Inflammatory macrophage (primary cell): ENCODE results near the gene TNXB.
A peak's percentile ranks its signal among the peaks of the same experiment; 100 is the strongest.
"Not testable (repeated sequence)": the region's sequence is repeated elsewhere in the genome, so short reads cannot be mapped to it uniquely, and the experiment has no call there.

Experiments
- DNase-seq, 2 donors: peaks; one replicate each; pipeline ENCODE4 v3.0.0-alpha.2; 2020 to 2022

TNXB gene

DNA sequence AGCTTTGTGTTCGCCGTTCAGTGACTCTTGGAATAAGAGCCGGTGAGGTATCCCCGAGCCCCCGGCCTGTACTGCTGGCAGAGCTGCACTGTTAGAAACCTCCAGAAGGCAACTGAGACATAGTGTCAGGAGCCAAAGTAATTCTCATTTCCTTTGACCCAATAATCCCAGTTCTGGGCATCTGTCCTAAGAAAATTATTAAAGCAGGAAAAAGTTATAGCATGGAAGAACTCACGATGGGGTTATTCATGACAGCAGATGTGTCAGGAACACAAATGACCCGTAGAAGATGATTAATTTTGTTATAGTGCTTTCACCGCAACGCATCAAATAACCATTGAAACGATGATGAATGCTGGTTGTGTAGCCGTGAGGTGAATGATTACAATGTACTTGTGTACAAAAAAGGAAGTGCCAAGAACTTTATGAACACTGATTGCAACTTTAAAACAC is 50.6 kb downstream of the TNXB start:
- no peak for DNase-seq

DNA sequence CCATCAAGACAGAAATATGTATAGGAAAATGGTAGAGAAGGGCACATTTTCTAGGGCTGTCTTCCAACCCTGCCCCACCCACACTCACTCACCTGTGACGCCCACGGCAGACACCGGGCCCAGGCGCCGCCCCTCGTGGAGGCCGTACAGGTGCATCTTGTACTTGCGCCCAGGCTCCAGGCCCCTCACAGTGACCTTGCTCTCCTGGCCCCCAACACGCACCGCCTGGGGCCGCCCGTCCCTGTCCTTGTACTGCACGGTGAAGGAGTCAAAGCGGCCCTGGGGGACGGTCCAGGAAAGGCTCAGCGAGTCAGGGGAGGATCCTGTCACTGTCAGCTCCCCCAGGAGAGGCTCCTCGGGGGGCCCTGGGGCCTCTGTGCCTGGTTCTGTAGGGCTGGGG is 51.2 kb downstream of the TNXB start:
- no peak for DNase-seq

DNA sequence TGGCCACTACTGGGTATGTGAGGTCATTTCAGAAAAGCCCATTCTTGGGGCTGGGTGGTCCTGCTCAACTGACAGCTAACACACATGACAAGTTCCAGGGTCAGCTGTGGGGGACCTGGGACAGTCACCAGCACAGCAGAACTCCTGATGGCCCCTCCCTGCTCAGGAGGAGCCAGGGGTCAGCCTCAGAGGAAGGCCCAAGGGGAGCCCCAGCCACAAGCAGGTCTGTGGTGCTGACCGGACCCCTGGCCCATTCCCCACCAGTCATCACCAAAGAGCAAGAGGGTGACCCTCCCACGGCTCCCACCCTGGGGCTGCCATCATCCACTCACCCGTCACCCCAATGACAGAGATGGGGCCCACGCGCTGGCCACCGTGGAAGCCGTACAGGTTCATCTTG is 52.9 kb downstream of the TNXB start:
- no peak for DNase-seq

DNA sequence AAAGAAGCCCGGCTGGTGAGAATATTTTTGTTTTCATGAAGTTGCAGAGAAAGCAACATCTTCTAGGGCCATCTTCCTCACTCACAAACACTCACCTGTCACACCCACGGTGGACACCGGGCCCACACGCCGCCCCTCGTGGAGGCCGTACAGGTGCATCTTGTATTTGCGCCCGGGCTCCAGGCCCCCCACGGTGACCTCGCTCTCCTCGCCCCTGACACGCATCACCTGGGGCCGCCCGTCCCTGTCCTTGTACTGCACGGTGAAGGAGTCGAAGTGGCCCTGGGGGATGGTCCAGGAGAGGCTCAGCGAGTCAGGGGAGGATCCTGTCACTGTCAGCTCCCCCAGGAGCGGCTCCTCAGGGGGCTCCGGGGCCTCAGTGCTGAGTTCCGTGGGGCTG is 53.4 kb downstream of the TNXB start:
- not testable (repeated sequence) for DNase-seq

DNA sequence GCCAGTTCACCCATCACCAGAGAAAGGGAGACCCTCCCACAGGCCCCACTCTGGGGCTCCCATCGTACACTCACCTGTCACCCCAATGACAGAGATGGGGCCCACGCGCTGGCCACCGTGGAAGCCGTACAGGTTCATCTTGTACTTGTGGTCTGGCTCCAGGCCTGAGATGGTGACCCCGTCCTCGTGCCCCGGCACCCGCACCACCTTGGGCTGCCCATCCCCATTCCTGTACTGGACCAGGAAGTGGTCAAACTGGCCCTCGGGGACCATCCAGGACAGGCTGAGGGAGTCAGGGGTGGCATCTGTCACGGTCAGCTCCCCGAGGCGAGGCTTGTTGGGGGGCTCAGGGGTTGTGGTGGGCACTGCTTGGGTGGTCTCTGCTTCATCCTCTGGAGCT is 55.8 kb downstream of the TNXB start:
- not testable (repeated sequence) for DNase-seq

DNA sequence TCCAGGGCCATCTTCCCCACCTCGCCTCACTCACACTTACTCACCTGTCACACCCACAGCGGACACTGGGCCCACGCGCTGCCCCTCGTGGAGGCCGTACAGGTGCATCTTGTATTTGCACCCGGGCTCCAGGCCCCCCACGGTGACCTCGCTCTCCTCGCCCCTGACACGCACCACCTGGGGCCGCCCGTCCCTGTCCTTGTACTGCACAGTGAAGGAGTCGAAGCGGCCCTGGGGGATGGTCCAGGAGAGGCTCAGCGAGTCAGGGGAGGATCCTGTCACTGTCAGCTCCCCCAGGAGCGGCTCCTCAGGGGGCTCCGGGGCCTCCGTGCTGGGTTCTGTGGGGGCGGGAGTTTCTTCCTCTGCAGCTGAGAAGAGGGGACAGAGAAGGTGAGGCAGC is 56.5 kb downstream of the TNXB start:
- DNase-seq: not testable (repeated sequence)

DNA sequence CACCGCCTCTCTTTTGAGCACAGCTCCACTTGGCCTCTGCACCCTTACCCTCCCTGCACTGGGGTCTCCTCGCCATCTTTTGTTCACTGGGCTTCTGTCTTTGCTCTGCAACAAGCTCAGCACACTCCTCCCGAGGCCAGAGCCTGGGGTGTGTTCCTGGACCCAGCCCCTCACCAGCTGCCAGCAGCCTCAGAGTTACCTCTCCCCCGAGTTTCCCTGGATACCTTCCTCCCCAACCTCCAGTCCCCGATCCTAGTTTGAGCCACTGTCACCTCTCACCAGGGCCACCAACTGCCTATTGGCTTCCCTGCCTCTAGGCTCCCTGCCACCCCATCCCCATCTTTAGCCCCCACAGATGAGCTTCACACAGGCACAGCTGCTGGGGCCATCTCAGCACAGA is 58.6 kb downstream of the TNXB start:
- DNase-seq: no peak

DNA sequence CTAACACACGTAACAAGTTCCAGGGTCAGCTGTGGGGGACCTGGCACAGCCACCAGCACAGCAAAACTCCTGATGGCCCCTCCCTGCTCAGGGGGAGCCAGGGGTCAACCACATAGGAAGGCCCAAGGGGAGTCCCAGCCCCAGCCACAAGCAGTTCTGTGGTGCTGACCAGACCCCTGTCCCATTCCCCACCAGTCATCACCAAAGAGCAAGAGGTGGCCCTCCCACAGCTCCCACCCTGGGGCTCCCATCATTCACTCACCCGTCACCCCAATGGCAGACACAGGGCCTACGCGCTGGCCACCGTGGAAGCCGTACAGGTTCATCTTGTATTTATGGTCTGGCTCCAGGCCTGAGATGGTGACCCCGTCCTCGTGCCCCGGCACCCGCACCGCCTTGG is 59.4 kb downstream of the TNXB start:
- DNase-seq: not testable (repeated sequence)

DNA sequence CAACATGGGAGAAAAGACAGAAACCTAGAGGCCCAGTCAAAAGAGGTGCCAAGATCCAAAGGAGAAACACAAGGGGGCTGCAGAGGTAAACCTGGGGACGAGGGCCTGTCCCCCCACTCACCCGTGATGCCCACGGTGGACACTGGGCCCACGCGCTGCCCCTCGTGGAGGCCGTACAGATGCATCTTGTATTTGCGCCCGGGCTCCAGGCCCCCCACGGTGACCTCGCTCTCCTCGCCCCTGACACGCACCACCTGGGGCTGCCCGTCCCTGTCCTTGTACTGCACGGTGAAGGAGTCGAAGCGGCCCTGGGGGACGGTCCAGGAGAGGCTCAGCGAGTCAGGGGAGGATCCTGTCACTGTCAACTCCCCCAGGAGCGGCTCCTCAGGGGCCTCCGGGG is 60.0 kb downstream of the TNXB start:
- DNase-seq: not testable (repeated sequence)

DNA sequence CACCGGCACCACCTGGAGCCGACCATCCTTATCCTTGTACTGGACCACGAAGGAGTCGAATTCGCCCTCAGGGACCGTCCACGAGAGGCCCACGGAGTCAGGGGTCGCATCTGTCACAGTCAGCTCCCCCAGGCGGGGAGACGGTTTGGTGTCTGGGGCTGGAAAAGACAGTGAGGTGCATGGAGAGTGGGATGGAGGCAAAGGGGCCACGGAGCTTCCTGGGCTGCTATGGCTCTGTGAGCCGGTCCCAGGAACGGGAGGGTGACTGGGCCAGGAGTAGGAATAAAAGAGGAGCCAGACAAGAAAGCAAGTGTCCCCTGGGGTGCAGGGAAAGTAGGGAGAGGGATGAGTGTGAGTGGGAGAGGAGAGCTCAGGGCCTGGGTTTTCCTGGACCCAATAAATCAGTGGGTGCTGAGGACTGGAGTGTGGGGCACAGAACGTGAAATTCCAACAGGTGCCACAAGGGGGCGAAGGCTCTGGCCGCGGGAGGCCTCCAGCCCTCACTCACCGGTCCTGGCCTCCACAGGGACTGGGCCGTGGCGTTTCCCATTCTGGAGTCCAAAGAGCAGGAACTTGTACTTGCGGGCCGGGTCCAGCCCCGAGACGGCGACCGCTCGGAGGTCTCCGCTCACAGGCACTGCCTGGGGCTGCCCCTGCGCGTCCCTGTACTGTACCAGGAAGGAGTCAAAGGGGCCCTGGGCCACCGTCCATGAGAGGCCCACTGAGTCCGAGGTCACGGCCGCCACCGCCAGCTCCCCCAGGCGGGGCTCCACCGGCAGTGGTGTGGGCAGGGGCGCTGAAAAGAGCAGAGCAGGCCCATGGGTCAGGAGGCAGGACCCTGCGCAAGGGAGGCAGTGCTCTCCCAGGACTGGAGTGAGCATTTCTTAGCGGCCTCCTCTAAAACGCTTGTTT is 61.0 kb downstream of the TNXB start:
- DNase-seq: peak; percentile 51 to 54

DNA sequence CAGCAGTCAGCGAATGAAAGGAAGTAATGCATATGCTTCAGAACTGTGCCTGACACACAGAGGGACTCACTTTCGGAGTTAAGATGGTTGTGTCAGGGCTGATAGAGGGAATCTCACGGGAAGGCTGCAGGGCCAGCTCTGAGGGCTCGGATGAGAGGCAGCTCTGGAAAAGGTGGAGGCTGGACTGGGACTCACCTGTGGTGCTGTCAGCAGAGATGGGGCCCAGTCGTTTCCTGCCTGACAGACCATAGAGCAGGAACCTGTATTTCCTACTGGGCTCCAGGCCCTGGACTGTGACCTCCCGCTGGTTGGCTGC is 61.6 kb downstream of the TNXB start:
- no peak for DNase-seq

DNA sequence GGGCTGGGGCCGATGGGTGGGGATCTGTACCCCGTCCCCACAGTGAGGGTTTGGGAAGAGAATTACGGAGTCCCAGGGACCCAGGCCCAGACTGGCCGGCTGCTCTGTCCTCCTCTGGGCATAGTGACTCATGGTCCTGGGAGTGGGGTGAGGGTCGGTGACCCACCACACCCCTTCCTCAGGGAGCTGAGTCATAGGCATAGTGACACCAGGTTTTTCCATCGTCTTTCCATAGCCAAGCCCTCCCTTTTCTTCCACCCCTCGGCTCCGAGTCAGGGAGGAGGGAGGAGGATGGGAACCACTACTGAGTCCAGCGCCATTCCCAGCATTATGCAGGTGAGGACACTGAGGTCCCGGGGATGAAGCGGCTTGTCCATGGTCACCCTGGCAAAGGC is 62.1 kb downstream of the TNXB start:
- no peak for DNase-seq

DNA sequence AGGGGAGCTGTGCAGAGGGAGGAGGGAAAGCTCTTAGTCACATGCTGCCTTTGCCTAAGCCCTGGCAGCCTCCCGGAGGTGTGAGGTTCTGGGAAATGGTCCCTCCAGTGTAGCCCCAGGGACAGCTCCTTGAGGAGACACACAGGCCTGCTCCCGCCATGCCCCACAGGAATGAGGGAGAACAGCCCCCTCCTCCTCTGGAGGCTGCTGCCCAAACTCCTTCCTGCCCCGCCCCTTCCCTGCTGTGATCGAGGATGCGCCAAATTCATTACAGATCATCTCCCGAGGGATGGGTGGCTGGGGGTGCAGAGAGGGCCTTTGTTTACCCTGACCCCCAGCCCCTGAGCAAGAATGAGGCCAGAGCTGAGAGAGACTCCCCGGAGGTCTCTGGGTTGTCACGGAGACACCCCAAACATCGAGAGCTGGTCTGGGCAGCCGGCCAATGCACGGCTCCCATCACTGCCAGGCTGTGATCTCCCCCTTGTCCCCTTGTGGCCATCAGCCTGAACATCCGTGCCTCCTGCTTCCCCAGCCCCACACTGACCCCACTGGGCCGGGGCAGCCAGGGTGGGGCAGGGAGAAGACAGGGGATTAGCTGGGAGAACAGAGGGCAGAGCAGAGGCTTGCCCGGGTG is 62.6 kb downstream of the TNXB start:
- no peak for DNase-seq

DNA sequence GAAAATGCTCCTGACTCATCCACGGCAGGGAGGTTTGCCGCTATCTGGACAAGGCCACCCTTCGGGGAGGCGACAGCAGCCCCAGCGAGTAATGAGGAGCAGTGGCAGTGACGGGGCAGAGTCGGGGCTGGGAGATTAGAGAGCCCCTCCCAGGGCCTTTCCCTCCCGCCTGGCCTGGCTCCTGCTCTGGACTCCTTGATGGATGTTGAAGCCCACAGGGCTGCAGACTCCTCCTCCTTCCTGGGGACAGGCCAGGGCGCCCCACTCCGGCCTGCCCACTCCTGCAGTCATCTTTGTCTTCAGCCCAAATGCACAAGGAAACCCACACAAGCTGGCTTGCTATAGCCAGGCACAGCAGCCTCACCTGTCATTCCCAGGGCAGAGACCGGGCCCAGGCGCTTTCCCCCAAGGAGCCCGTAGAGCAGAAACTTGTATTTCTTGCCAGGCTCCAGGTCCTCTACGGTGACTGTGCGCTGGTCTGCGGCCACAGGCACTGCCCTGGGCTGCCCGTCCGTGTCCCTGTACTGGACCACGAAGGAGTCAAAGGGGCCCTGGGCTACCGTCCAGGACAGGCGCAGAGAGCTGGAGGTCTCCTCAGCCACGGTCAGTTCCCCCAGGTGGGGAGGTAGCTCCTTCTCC is 63.2 kb downstream of the TNXB start:
- no peak for DNase-seq

DNA sequence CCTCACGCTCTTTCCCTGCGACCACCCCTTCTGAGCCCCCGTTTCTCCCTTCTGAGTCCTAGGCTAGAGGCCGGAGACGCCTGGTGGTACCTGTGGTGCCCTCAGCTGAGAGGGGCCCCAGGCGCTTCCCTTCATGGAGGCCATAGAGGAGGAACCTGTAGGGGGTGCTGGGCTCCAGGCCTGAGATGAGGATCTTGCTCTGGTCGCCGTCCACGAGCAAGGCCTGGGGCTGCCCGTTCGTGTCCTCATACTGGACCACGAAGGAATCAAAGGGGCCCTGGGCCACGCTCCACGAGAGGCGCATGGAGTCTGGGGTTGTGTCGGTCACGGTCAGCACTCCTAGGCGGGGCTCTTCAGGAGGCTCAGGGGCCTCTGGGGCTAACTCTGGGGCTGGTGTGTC is 64.2 kb downstream of the TNXB start:
- not testable (repeated sequence) for DNase-seq

DNA sequence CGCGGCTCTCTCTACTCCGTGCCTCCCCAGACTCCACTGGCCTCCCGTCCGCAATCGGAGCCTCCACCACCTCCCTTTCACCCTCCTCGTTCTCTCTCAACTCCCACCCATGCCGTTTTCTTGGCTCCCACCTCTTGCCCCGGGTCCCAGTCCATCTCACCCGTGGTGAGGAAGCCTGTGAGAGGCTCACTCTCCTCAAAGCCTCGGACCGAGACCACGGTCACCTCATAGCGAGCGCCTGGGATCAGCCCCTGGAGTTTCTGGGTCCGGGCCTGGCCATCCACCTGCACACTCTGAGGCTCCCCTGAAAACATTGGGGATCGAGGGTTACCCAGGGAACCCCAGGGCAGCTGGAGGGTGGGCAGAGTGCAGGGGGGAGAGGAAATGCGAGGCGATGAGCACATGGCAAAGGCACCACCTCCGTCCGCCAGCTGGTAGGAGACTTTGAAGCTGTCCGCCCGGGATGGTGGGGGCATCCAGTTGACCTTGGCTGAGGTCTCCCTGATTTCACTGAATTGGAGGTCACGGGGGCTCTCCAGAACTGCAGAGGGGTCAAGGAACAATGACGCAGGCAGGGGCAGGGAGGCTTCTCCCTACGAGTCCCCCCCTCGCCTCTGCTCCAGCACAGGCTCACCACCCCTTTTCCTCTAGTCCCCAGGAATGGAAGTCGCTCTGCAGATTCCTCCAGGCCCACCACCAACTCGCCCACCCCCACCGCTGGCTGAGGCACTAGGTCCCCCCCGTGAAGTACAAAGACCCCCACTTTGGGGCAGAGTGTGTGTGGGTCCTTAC is 65.4 kb downstream of the TNXB start:
- DNase-seq: not testable (repeated sequence)

DNA sequence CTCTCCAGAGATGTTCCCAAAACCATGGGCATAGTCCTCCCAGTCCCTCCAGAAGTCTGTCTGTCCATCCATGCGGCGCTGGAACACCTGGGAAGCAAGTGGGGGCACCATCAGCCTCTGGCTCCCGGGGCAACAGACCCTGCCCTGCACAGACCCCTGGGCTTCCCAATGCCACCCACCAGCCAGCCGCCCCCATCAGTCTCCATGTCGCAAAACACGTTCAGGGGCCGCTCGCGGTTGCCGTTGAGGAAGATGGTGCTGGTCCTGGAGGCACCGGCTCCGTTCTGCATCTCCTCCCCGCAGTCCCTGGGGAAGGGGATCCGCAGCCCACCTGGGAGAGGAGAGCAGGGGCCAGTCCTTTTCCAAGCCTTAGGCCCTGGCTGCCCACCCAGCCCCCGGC is 66.9 kb downstream of the TNXB start:
- not testable (repeated sequence) for DNase-seq

DNA sequence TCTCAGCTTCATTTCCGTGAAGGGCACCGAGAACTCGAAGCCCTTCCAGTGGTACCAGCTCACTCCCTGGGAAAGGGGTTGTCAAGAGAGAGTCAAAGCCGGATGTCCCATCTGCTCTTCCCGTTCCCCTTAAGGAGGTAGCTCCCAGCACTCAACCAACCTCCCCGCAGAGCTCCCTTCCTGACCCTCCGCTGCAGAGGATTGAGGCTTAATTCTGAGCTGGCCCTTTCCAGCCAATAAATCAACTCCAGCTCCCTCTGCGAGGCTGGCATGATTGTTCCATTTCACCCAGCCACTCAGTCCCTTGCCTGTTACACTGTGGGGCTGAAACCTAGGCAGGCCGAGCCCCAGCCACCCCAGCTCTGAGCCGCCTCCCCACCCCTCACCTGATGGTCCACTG is 67.8 kb downstream of the TNXB start:
- DNase-seq: not testable (repeated sequence)

DNA sequence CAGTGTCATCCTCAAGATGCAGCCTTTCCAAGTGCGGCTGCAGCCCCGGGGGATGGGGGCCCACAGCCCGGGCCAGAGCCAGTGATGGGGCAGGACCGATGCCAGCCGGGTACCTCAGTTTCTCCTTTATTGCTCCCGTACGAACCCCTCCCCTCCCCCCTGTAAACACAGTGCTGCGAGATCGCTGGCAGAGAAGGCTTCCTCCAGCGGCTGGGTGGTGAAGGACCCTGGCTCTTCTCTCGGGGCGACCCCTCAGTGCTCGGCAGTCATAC is 68.2 kb downstream of the TNXB start:
- not testable (repeated sequence) for DNase-seq

DNA sequence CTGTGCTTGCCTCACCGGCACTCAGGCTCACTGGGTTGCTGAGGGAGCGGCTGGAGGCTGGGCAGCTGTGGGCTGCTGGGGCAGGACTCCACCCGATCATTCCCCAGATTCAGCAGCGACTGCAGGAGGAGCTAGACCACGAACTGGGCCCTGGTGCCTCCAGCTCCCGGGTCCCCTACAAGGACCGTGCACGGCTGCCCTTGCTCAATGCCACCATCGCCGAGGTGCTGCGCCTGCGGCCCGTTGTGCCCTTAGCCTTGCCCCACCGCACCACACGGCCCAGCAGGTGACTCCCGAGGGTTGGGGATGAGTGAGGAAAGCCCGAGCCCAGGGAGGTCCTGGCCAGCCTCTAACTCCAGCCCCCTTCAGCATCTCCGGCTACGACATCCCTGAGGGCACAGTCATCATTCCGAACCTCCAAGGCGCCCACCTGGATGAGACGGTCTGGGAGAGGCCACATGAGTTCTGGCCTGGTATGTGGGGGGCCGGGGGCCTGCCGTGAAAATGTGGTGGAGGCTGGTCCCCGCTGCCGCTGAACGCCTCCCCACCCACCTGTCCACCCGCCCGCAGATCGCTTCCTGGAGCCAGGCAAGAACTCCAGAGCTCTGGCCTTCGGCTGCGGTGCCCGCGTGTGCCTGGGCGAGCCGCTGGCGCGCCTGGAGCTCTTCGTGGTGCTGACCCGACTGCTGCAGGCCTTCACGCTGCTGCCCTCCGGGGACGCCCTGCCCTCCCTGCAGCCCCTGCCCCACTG is 68.7 kb downstream of the TNXB start:
- DNase-seq: not testable (repeated sequence)

DNA sequence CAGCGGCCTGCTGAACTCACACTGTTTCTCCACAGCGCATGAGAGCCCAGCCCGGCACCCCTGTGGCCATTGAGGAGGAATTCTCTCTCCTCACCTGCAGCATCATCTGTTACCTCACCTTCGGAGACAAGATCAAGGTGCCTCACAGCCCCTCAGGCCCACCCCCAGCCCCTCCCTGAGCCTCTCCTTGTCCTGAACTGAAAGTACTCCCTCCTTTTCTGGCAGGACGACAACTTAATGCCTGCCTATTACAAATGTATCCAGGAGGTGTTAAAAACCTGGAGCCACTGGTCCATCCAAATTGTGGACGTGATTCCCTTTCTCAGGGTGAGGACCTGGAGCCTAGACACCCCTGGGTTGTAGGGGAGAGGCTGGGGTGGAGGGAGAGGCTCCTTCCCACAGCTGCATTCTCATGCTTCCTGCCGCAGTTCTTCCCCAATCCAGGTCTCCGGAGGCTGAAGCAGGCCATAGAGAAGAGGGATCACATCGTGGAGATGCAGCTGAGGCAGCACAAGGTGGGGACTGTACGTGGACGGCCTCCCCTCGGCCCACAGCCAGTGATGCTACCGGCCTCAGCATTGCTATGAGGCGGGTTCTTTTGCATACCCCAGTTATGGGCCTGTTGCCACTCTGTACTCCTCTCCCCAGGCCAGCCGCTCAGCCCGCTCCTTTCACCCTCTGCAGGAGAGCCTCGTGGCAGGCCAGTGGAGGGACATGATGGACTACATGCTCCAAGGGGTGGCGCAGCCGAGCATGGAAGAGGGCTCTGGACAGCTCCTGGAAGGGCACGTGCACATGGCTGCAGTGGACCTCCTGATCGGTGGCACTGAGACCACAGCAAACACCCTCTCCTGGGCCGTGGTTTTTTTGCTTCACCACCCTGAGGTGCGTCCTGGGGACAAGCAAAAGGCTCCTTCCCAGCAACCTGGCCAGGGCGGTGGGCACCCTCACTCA is 69.5 kb downstream of the TNXB start:
- DNase-seq: not testable (repeated sequence)
